Kidney glomerular epithelial cell (primary cell): Measurements from ENCODE around the gene NR1I3.
"Not testable (repeated sequence)": the region's sequence is repeated elsewhere in the genome, so short reads cannot be mapped to it uniquely, and the experiment has no call there.

ENCODE experiments used
- DNase-seq: peaks from one replicate; lab custom pipeline; 2025; lab: John Stamatoyannopoulos, UW

The NR1I3 gene

GRCh38 chr1:161238039-161238473 is at the start of gene NR1I3:
NR1I3 (minus strand) TSS chr1:161238203; CDS start chr1:161236565, 1,638 bp downstream.
- DNase-seq = no peak

- no peak for DNase-seq
These were observed 49.6 kb upstream of the NR1I3 start for GRCh38 chr1:161287482-161288054.

GRCh38 chr1:161285521-161285920 is 47.5 kb upstream of the NR1I3 start:
- DNase-seq = no peak

- no peak for DNase-seq
These were observed 47.1 kb upstream of the NR1I3 start for GRCh38 chr1:161285113-161285512.

- DNase-seq = no peak
These were observed 45.0 kb upstream of the NR1I3 start for GRCh38 chr1:161282991-161283390.

- no peak for DNase-seq
These were observed 36.9 kb upstream of the NR1I3 start for GRCh38 chr1:161274874-161275273.

- DNase-seq = no peak
These were observed 35.4 kb upstream of the NR1I3 start for GRCh38 chr1:161273402-161273801.

GRCh38 chr1:161267321-161267720 is 29.3 kb upstream of the NR1I3 start:
- DNase-seq = no peak

GRCh38 chr1:161266836-161267235 is 28.8 kb upstream of the NR1I3 start:
- DNase-seq = no peak

- peak; percentile 4 for DNase-seq
These were observed 28.2 kb upstream of the NR1I3 start for GRCh38 chr1:161266202-161266601.

GRCh38 chr1:161265305-161265704 is 27.3 kb upstream of the NR1I3 start:
- DNase-seq = no peak

- no peak for DNase-seq
These were observed 23.5 kb upstream of the NR1I3 start for GRCh38 chr1:161261261-161262235.

- no peak for DNase-seq
These were observed 22.6 kb upstream of the NR1I3 start for GRCh38 chr1:161260376-161261260.

GRCh38 chr1:161259765-161260164 is 21.8 kb upstream of the NR1I3 start:
- no peak for DNase-seq

GRCh38 chr1:161259345-161259702 is 21.3 kb upstream of the NR1I3 start:
- DNase-seq = no peak

- no peak for DNase-seq
These were observed 20.7 kb upstream of the NR1I3 start, which contains the start of gene PCP4L1 for GRCh38 chr1:161258439-161259344. PCP4L1 (plus strand) TSS chr1:161258745; CDS start chr1:161258975, 230 bp downstream.

- not testable (repeated sequence) for DNase-seq
These were observed 19.1 kb upstream of the NR1I3 start for GRCh38 chr1:161257109-161257508.

- DNase-seq = not testable (repeated sequence)
These were observed 18.0 kb upstream of the NR1I3 start for GRCh38 chr1:161255955-161256520.

GRCh38 chr1:161255302-161255701 is 17.3 kb upstream of the NR1I3 start:
- not testable (repeated sequence) for DNase-seq

GRCh38 chr1:161251579-161251978 is 13.6 kb upstream of the NR1I3 start:
- no peak for DNase-seq

- DNase-seq = no peak
These were observed 12.8 kb upstream of the NR1I3 start for GRCh38 chr1:161250829-161251228.
